Measurements from ENCODE around the gene MED15. TPM values are rescaled to one million over a fixed set of nuclear protein-coding genes. Genes with fewer than 3 reads are reported as not detected.
A peak's percentile ranks its signal among the peaks of the same experiment; 100 is the strongest.

Gene MED15
- total and polyA plus RNA-seq, 2 of the 8 experiments (the other 6 are each of a cell fraction or from before 2014, with no cell fraction given), result 28.3 to 57.1 TPM

- Histone ChIP-seq H3K27ac (ENCODE audit: low read depth, low read length) (no peak overlapping the region), H2AK5ac (ENCODE audit: low read depth, low read length) (no peak overlapping the region), H3K9me3 (ENCODE audit: insufficient read depth in 2 of 2, low read depth in 1 of 2, low read length in 1 of 2) (no peaks in the 10 kb centered on the region), H2BK20ac (ENCODE audit: low read length) (no peak overlapping the region), H2BK15ac (ENCODE audit: low read length) (no peak overlapping the region), H3K27me3 (replicated peaks in 1 of 4; ENCODE audit: control insufficient read depth in 3 of 4, extremely low read depth in 1 of 4, insufficient read depth in 3 of 4, low read length in 3 of 4) (no peaks in the 10 kb centered on the region), H4K8ac (ENCODE audit: extremely low read depth, insufficient read depth, low read length) (peak overlapping the region; percentile 23; the same call in 1 of the 2 replicates), H2BK12ac (ENCODE audit: low read depth, low read length) (no peak overlapping the region), H3K4ac (replicated peaks; ENCODE audit: insufficient read length, low read depth, low read length) (no peak overlapping the region), H3K4me3 (ENCODE audit: extremely low read depth in 1 of 4, insufficient read depth in 2 of 4, low read depth in 3 of 4, low read length in 4 of 4) (no peak overlapping the region), H3K23me2 (ENCODE audit: low read depth, low read length) (no peaks in the 10 kb centered on the region), H3K79me1 (ENCODE audit: low read depth, low read length) (no peaks in the 10 kb centered on the region), H4K91ac (replicated peaks; ENCODE audit: insufficient read length, low read length) (no peak overlapping the region), H2AFZ (ENCODE audit: low read length) (no peak overlapping the region), H4K5ac (ENCODE audit: insufficient read length, low read depth, low read length) (no peak overlapping the region), H4K20me1 (replicated peaks in 1 of 2; ENCODE audit: control insufficient read depth in 1 of 2, insufficient read depth in 2 of 2, low read length in 2 of 2) (peaks cover 0 to 15% of the 10 kb centered on the region in 2 experiments), H3K14ac (ENCODE audit: insufficient read length) (no peak overlapping the region), H3K23ac (ENCODE audit: insufficient read length) (no peak overlapping the region), H3K9ac (replicated peaks in 1 of 4; ENCODE audit: extremely low read depth in 1 of 4, low read depth in 3 of 4, low read length in 3 of 4) (no peak overlapping the region), H3K79me2 (ENCODE audit: control insufficient read depth in 1 of 2, insufficient read depth in 2 of 2, low read length in 2 of 2) (no peaks in the 10 kb centered on the region), H3K4me1 (replicated peaks in 1 of 4; ENCODE audit: control insufficient read depth in 3 of 4, insufficient read depth in 4 of 4, low read length in 3 of 4) (no peaks in the 10 kb centered on the region), H3K4me2 (ENCODE audit: insufficient read depth in 1 of 2, low read depth in 2 of 2, low read length in 2 of 2) (no peak overlapping the region), H3K36me3 (ENCODE audit: control insufficient read depth in 2 of 4, insufficient read depth in 4 of 4, low read length in 3 of 4) (peaks cover 12 to 27% (median 23%) of the 10 kb centered on the region in 4 experiments; a peak in 6 of 8 replicates), H3K18ac (ENCODE audit: extremely low read depth, low read length) (no peak overlapping the region), H3K56ac (replicated peaks; ENCODE audit: insufficient read length, low read depth, low read length) (no peak overlapping the region), H2BK5ac (ENCODE audit: low read depth, low read length) (no peak overlapping the region), H2BK120ac (replicated peaks; ENCODE audit: low read depth, low read length) (no peak overlapping the region)
- no peak for FAIRE-seq
- ChIA-PET CTCF (ENCODE audit: partially characterized antibody) (interaction anchor here (0.6 to 18.2 kb wide), 25 partner anchors 12 to 155 kb away, joined by 3 to 366 read pairs (median 4); no protein-coding TSS in a partner anchor), POLR2A (ENCODE audit: partially characterized antibody) (interaction anchor here (0.8 kb wide), 1 partner anchor 8 kb away, joined by 3 read pairs; no protein-coding TSS in a partner anchor)
- DNase-seq (ENCODE audit: low read depth in 1 of 2, low spot score in 2 of 2), result no peak
- 90% methylated on average over 13 of the region's 13 CpGs; no CpG with 5 or more reads in 1 of the 2 experiments for WGBS, 2 experiments (ENCODE audit: extremely low coverage in 1 of 2, insufficient coverage in 1 of 2, insufficient read length in 1 of 2, insufficient replicate concordance in 2 of 2, low coverage in 1 of 2, low lambda C conversion rate in 2 of 2, missing lambda C conversion rate in 1 of 2)
- TF ChIP-seq NRF1 (IDR thresholded peaks at IDR 0.05; ENCODE audit: low read depth, low read length), result no peak
- TF ChIP-seq SRF (IDR thresholded peaks at IDR 0.05; ENCODE audit: low read depth, low read length), result no peak
- no peak for TF ChIP-seq NANOG (IDR thresholded peaks at IDR 0.05; ENCODE audit: insufficient read depth, low read depth, low read length, poor library complexity, severe bottlenecking)
- TF ChIP-seq FOSL1 (IDR thresholded peaks at IDR 0.05; ENCODE audit: insufficient read depth, low read depth, low read length), result no peak
- TF ChIP-seq CTCF (IDR thresholded peaks at IDR 0.05; ENCODE audit: control extremely low read depth in 1 of 3, insufficient read depth in 1 of 3, low read depth in 1 of 3, low read length in 3 of 3), result no peak
- no peak for TF ChIP-seq SIX5 (IDR thresholded peaks at IDR 0.05; ENCODE audit: low read depth, low read length)
- TF ChIP-seq MAFK (IDR thresholded peaks at IDR 0.05; ENCODE audit: low read depth, low read length), result no peak
- TF ChIP-seq USF2 (IDR thresholded peaks at IDR 0.05; ENCODE audit: low read length), result no peak
- no peak for TF ChIP-seq SP4 (IDR thresholded peaks at IDR 0.05; ENCODE audit: low read length)
These were observed 57.8 kb downstream of the MED15 start for GRCh38 chr22:20565079-20565734.

All from H1 (cell line).